Glutamatergic neuron (in vitro differentiated cells): Measurements from ENCODE around the gene SEMA3G. TPM values are rescaled to one million over a fixed set of nuclear protein-coding genes. Genes with fewer than 3 reads are reported as not detected.

ENCODE experiments used
- DNase-seq: peaks from one replicate; pipeline ENCODE4 v3.0.0; 2022
- H3K27ac Mint-ChIP-seq: one replicate; pipeline ENCODE4 v1.8.0; 2020; ENCODE audit warnings: mild to moderate bottlenecking, mixed read lengths, inconsistent platforms; ENCODE audit not compliant: unreplicated experiment
- H3K27me3 Mint-ChIP-seq: one replicate; pipeline ENCODE4 v1.8.0; 2020; ENCODE audit warnings: mild to moderate bottlenecking, moderate library complexity, mixed read lengths, inconsistent platforms; ENCODE audit not compliant: unreplicated experiment
- H3K36me3 Mint-ChIP-seq: one replicate; pipeline ENCODE4 v1.8.0; 2020; ENCODE audit warnings: mild to moderate bottlenecking, mixed read lengths, inconsistent platforms; ENCODE audit not compliant: unreplicated experiment
- H3K4me1 Mint-ChIP-seq: one replicate; pipeline ENCODE4 v1.8.0; 2020; ENCODE audit warnings: mild to moderate bottlenecking, low read depth, mixed read lengths, inconsistent platforms; ENCODE audit not compliant: unreplicated experiment
- H3K4me3 Mint-ChIP-seq: one replicate; pipeline ENCODE4 v1.8.0; 2020; ENCODE audit warnings: mild to moderate bottlenecking, mixed read lengths, inconsistent platforms; ENCODE audit not compliant: unreplicated experiment
- H3K9me3 Mint-ChIP-seq: one replicate; pipeline ENCODE4 v1.8.0; 2020; ENCODE audit warnings: mild to moderate bottlenecking, moderate library complexity, mixed read lengths, inconsistent platforms; ENCODE audit not compliant: unreplicated experiment
- total RNA-seq: library from RNA; stranded (reverse); fragmentation: NEBNext Ultra II Directional; extraction: Animal tissue kit (Norgen Biotek cat#: 25700); gene quantifications from one replicate; pipeline ENCODE4 v1.2.1, GENCODE V29; 2021; ENCODE audit not compliant: unreplicated experiment
- TF ChIP-seq, protein P1 (sequence below): fragments of 200-600 bp; sonication (generic); IDR thresholded peaks from one replicate; pipeline ENCODE4 v1.5.0; 2021; ENCODE audit not compliant: partially characterized antibody, unreplicated experiment

Gene SEMA3G
- total RNA-seq, 1 donor from 2014 or later, result 0.59 TPM

DNA sequence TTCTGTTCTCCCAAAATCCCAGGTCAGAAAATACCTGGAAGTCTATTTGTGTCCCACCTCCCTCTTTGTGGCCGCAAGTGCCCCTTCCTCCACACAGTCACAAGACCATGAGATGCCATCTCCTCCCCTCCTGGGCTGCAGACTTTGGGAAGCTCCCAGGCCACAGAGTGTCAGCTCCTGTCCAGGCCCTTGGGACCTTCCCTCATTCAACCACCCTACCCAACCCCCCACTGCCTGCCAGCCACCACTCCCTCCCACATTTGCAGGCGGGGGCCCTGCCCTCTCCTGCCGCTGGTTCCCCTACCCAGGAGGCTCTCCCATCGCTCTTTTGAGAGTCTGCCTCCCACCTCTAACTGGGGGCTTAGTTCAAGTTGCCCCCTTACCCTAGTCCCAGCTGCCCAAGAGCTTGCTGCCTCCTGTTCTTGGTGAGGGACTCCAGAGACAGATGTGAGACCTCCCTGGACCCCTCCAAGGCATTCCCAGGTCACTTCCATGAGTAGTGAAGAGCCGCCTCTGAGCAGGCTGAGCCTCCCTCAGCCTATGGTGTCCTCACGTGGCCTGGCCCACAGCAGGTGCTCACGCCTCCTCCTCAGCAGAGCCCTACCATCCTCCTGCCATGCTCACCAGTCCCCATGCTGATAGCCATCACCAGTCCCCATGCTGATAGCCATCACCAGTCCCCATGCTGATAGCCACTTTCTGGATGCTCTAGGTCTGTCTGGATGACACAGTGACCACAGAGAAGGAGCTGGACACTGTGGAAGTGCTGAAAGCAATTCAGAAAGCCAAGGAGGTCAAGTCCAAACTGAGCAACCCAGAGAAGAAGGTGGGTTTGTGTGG, 34.4 kb upstream of the SEMA3G start:
- Mint-ChIP-seq H3K36me3 (peaks cover 13% of the 10 kb centered on the region), H3K27ac (peak overlapping the region; percentile 46), H3K4me3 (no peak overlapping the region)

DNA sequence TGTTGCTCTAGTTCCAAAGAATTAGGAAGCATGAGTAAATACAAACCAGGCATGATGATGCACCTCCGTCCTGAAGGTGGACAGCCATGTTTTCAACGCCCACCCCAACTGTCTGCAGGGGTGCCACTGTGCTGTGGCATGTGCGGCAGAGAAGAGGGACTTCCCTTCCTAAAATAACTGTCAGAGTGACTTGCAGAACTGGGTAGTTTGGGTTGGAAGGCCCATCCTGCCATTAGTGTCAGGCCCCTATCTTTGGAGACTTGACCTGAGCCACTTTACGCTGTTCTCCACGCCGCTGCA, 32.8 kb upstream of the SEMA3G start:
- Mint-ChIP-seq H3K27ac (no peak overlapping the region), H3K4me3 (no peak overlapping the region), H3K27me3 (peaks cover 15% of the 10 kb centered on the region), H3K36me3 (peaks cover 13% of the 10 kb centered on the region), H3K9me3 (peaks cover 20% of the 10 kb centered on the region), H3K4me1 (peaks cover 27% of the 10 kb centered on the region)
- DNase-seq, result no peak
- TF ChIP-seq, protein P1, sequence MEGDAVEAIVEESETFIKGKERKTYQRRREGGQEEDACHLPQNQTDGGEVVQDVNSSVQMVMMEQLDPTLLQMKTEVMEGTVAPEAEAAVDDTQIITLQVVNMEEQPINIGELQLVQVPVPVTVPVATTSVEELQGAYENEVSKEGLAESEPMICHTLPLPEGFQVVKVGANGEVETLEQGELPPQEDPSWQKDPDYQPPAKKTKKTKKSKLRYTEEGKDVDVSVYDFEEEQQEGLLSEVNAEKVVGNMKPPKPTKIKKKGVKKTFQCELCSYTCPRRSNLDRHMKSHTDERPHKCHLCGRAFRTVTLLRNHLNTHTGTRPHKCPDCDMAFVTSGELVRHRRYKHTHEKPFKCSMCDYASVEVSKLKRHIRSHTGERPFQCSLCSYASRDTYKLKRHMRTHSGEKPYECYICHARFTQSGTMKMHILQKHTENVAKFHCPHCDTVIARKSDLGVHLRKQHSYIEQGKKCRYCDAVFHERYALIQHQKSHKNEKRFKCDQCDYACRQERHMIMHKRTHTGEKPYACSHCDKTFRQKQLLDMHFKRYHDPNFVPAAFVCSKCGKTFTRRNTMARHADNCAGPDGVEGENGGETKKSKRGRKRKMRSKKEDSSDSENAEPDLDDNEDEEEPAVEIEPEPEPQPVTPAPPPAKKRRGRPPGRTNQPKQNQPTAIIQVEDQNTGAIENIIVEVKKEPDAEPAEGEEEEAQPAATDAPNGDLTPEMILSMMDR, result no peak

More for the DNA sequence above, 34.4 kb upstream of the SEMA3G start:
- H3K27me3 Mint-ChIP-seq, result peaks cover 17% of the 10 kb centered on the region
- peaks cover 23% of the 10 kb centered on the region for H3K9me3 Mint-ChIP-seq
- no peak for DNase-seq
- TF ChIP-seq, protein P1, result no peak
- H3K4me1 Mint-ChIP-seq, result peaks cover 40% of the 10 kb centered on the region

DNA sequence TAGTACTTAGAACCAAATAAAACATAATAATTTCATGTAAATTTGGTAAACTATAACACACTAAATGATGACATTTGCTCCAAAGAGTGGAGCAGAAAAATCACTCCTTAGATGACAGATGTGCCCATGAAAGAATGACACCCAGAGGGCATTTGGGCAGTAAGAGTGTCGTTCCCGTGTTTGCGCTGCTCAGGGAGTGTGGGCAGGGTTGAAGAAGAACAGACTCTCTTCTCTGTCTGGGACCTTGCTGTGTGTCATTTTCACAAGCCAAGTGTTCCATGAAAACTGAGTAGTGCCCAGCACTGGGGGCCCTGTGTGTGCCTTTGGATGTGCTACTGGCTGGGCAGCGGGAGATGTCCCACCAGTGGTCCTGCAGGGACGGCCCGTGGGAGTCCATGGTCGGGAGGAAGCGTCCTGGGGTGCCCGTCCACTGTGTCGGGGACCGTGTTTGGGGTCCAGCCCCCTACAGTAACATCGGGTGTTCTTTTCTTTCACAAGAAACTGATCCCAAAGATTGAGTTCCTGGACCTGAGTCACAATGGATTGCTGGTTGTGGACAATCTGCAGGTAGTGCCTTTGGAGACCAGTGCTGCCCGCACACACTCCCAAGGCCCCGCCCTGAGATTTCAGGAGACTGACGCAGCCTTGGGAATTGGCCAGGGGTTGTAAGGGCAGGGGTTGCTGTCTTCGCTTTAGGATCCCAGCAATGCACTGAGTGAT, 32.3 kb upstream of the SEMA3G start:
- Mint-ChIP-seq H3K36me3 (peaks cover 13% of the 10 kb centered on the region), H3K9me3 (peaks cover 19% of the 10 kb centered on the region), H3K4me1 (peaks cover 22% of the 10 kb centered on the region), H3K27ac (no peak overlapping the region), H3K27me3 (peaks cover 15% of the 10 kb centered on the region), H3K4me3 (no peak overlapping the region)
- DNase-seq, result no peak
- TF ChIP-seq, protein P1, result no peak

DNA sequence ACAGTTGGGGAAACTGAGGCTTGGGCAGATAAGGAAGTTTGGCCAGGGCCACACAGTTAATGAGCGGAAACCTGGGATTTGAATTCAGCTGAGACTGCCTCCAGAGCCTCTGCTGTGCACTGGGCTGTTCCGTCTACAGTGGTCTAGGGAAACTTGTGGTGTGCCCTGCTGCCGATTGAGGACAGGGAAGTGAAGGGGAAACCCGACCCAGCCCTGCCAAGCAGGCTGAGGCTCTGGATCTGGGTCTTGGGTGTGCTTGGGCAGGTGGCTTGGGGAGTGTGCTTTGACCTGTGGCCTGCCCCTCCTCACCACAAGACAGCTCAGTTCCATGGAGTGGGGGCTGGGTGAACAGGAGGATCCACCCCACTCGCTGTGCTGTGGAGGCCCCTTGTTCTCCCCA, 28.1 kb upstream of the SEMA3G start:
- DNase-seq, result no peak
- TF ChIP-seq, protein P1, result no peak
- Mint-ChIP-seq H3K4me1 (peaks cover 17% of the 10 kb centered on the region), H3K27me3 (no peaks in the 10 kb centered on the region), H3K9me3 (peaks cover 2% of the 10 kb centered on the region), H3K36me3 (peaks cover 1% of the 10 kb centered on the region), H3K4me3 (no peak overlapping the region), H3K27ac (no peak overlapping the region)
